NCI-H2196 treated with DMSO at 0.1 percent for 48 hours (cell line): Measurements from ENCODE around the gene BRD9.

Experiments
- DNase-seq: peaks from one replicate; lab custom pipeline; 2025; ENCODE audit not compliant: unreplicated experiment; lab: John Stamatoyannopoulos, UW

Gene BRD9

GRCh38 chr5:819078-819477 is 73.5 kb downstream of the BRD9 start:
- no peak for DNase-seq

- DNase-seq = no peak
Measured at GRCh38 chr5:816176-816575, 76.4 kb downstream of the BRD9 start.

GRCh38 chr5:815449-815848 is 77.2 kb downstream of the BRD9 start:
- DNase-seq = no peak
